Measurements from ENCODE around the gene JCAD.

Gene JCAD

GRCh38 chr10:30048768-30049517 lies 10.4 kb downstream of the JCAD start:
- Histone ChIP-seq H3K4me1 (peaks cover 6% of the 10 kb centered on the region), H3K79me2 (no peaks in the 10 kb centered on the region), H3K4me3 (ENCODE audit: low read depth, low read length) (no peak overlapping the region), H2AFZ (no peak overlapping the region), H3K4me2 (ENCODE audit: low read length) (no peak overlapping the region), H3K9ac (no peak overlapping the region), H3K36me3 (ENCODE audit: control insufficient read depth, insufficient read depth, low read length) (no peaks in the 10 kb centered on the region), H3K27me3 (ENCODE audit: control insufficient read depth, insufficient read depth, low read length) (no peaks in the 10 kb centered on the region), H3K9me3 (ENCODE audit: control insufficient read depth, low read length) (no peaks in the 10 kb centered on the region), H3K27ac (no peak overlapping the region)
- TF ChIP-seq, protein P1, sequence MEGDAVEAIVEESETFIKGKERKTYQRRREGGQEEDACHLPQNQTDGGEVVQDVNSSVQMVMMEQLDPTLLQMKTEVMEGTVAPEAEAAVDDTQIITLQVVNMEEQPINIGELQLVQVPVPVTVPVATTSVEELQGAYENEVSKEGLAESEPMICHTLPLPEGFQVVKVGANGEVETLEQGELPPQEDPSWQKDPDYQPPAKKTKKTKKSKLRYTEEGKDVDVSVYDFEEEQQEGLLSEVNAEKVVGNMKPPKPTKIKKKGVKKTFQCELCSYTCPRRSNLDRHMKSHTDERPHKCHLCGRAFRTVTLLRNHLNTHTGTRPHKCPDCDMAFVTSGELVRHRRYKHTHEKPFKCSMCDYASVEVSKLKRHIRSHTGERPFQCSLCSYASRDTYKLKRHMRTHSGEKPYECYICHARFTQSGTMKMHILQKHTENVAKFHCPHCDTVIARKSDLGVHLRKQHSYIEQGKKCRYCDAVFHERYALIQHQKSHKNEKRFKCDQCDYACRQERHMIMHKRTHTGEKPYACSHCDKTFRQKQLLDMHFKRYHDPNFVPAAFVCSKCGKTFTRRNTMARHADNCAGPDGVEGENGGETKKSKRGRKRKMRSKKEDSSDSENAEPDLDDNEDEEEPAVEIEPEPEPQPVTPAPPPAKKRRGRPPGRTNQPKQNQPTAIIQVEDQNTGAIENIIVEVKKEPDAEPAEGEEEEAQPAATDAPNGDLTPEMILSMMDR (IDR thresholded peaks at IDR 0.05) = no peak

DNA sequence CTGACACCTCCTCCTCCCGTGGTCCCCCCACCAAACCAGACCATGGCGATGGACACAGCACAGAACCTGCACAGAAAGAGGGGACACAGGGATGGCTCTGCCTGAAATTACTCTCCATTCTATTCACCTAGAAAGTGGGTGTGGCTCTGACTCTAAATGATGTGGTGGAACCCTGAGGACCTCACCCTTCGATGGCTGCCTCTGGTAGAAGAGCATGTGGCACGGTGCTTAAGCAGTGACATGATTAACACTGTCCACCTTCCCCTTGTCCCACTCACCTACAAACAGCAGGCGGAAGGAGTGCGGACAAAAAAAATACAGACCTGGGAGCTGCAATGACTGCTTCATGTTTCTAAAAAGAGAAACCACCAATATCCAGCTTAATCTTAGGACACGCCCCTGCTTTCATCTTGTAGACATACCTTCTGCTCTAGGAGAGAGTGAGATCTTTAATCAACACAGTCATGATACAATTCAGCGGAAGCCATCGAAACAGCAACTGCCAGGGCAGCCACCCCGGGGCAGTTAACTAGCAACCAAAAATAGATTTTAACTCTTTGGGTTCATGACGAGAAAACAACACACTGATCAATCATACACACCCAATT lies 11.4 kb downstream of the JCAD start:
- Histone ChIP-seq H3K36me3 (ENCODE audit: control insufficient read depth, insufficient read depth, low read length) (no peaks in the 10 kb centered on the region), H3K27me3 (ENCODE audit: control insufficient read depth, insufficient read depth, low read length) (no peaks in the 10 kb centered on the region), H3K4me2 (ENCODE audit: low read length) (no peak overlapping the region), H3K27ac (no peak overlapping the region), H2AFZ (no peak overlapping the region), H3K4me3 (ENCODE audit: low read depth, low read length) (no peak overlapping the region), H3K4me1 (peaks cover 6% of the 10 kb centered on the region), H3K9me3 (ENCODE audit: control insufficient read depth, low read length) (no peaks in the 10 kb centered on the region), H3K79me2 (no peaks in the 10 kb centered on the region), H3K9ac (no peak overlapping the region)
- TF ChIP-seq, protein P1 (IDR thresholded peaks at IDR 0.05) = no peak

DNA sequence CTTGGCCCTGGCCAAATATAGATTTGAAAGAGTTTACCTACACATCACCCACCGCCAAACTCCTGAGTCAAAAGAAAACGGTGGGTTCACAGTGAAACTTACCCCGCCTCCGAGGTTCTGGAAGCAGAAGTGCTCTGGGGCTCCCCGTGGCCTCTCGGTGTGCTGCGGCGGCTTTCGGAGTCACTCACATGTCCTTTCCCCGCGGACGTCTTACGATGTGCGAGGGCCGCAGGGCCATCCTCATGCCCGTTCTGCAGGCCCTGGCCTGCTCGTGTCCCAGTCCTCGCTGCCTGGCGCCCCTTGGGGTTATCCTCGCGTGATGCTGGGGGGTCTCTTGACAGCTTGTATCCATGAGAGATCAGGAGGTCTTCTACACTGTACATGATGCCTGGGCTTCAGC lies 12.0 kb downstream of the JCAD start:
- Histone ChIP-seq H3K79me2 (peaks cover 3% of the 10 kb centered on the region), H2AFZ (no peak overlapping the region), H3K36me3 (ENCODE audit: control insufficient read depth, insufficient read depth, low read length) (no peaks in the 10 kb centered on the region), H3K9ac (no peak overlapping the region), H3K27ac (no peak overlapping the region), H3K4me1 (peaks cover 6% of the 10 kb centered on the region), H3K27me3 (ENCODE audit: control insufficient read depth, insufficient read depth, low read length) (no peaks in the 10 kb centered on the region), H3K4me3 (ENCODE audit: low read depth, low read length) (no peak overlapping the region), H3K9me3 (ENCODE audit: control insufficient read depth, low read length) (no peaks in the 10 kb centered on the region), H3K4me2 (ENCODE audit: low read length) (no peak overlapping the region)
- TF ChIP-seq, protein P1 (IDR thresholded peaks at IDR 0.05) = no peak

- Histone ChIP-seq H2AFZ (no peak overlapping the region), H3K27ac (peak overlapping the region; percentile 3), H3K9ac (no peak overlapping the region), H3K4me3 (ENCODE audit: low read depth, low read length) (no peak overlapping the region), H3K79me2 (peaks cover 4% of the 10 kb centered on the region), H3K4me2 (ENCODE audit: low read length) (no peak overlapping the region), H3K9me3 (ENCODE audit: control insufficient read depth, low read length) (no peaks in the 10 kb centered on the region), H3K36me3 (ENCODE audit: control insufficient read depth, insufficient read depth, low read length) (no peaks in the 10 kb centered on the region), H3K4me1 (peaks cover 6% of the 10 kb centered on the region), H3K27me3 (ENCODE audit: control insufficient read depth, insufficient read depth, low read length) (no peaks in the 10 kb centered on the region)
- TF ChIP-seq, protein P1 (IDR thresholded peaks at IDR 0.05) = no peak
Measured at GRCh38 chr10:30046476-30046875, 12.9 kb downstream of the JCAD start.

Data from parathyroid adenoma (tissue), 2 donors.